B cell (primary cell): ENCODE measurements around the gene KCTD10. TPM values are rescaled to one million over a fixed set of nuclear protein-coding genes. Genes with fewer than 3 reads are reported as not detected.

Experiments
- ATAC-seq: fragments of 200-7000 bp; cut with Tn5 transposase; one replicate; pipeline ENCODE4 v1.10.0; 2021; ENCODE audit warnings: low read depth, mild to moderate bottlenecking, moderate number of reproducible peaks, moderate library complexity
- CTCF ChIA-PET: fragments of 350-600 bp; sonication (Branson Sonifier 250); formaldehyde crosslinking; loops from one replicate; lab custom pipeline; 2021; ENCODE audit warnings: antibody characterized with exemption, inconsistent platforms; lab: Charles Lee
- POLR2A ChIA-PET: fragments of 350-600 bp; sonication (Branson Sonifier 250); formaldehyde crosslinking; loops from one replicate; lab custom pipeline; 2021; ENCODE audit warnings: antibody characterized with exemption; lab: Charles Lee
- DNase-seq: peaks from one replicate; pipeline ENCODE4 v3.0.0; 2013
- H2AFZ ChIP-seq: 2 replicates; pipeline ENCODE4 v1.6.1; 2012; ENCODE audit warnings: mild to moderate bottlenecking, low read depth, low read length; ENCODE audit not compliant: insufficient read depth, poor library complexity, severe bottlenecking
- H3K27ac ChIP-seq, 2 donors: 1 replicate in 1 of 2; 2 replicates in 1 of 2; pipeline ENCODE4 v1.5.1; 2012 to 2013; ENCODE audit warnings: low read length in 2 of 2, mild to moderate bottlenecking in 2 of 2, moderate library complexity in 1 of 2
- H3K27me3 ChIP-seq, 4 experiments: fragments of 200-600 bp in 1 of 4; sonication (generic) in 1 of 4; replicated peaks in 1 of 4; 1 replicate in 2 of 4; 2 replicates in 2 of 4; pipeline versions ENCODE4 v1.6.1 to v1.7.0; 2013 to 2016; ENCODE audit warnings: low read length in 3 of 4, mild to moderate bottlenecking in 2 of 4, mixed read lengths in 1 of 4, moderate library complexity in 1 of 4; ENCODE audit not compliant: insufficient read depth in 4 of 4, control insufficient read depth in 3 of 4; ENCODE audit errors: control extremely low read depth in 1 of 4
- H3K36me3 ChIP-seq, 2 experiments: replicated peaks in 1 of 2; 1 replicate in 1 of 2; 2 replicates in 1 of 2; pipeline versions ENCODE4 v1.6.1 to v1.7.1; 2013; ENCODE audit warnings: low read length in 1 of 2; ENCODE audit not compliant: insufficient read depth in 2 of 2, control insufficient read depth in 1 of 2; ENCODE audit errors: control extremely low read depth in 1 of 2, extremely low read depth in 1 of 2
- H3K4me1 ChIP-seq, 2 donors: fragments of 200-600 bp in 1 of 2; sonication (generic) in 1 of 2; 1 replicate in 1 of 2; 2 replicates in 1 of 2; pipeline versions ENCODE4 v1.5.1 to v1.6.1; 2013 to 2017; ENCODE audit warnings: low read length in 2 of 2; ENCODE audit not compliant: control insufficient read depth in 2 of 2, insufficient read depth in 2 of 2
- H3K4me2 ChIP-seq: replicated peaks from 2 replicates; pipeline ENCODE3; 2012; ENCODE audit warnings: mild to moderate bottlenecking, low read depth, low read length; ENCODE audit not compliant: poor library complexity, severe bottlenecking
- H3K4me3 ChIP-seq, 5 experiments: fragments of 200-600 bp in 1 of 5; sonication (generic) in 1 of 5; 1 replicate in 3 of 5; 2 replicates in 2 of 5; pipeline versions ENCODE4 v1.5.1 to v1.7.0; 2011 to 2016; ENCODE audit warnings: low read length in 4 of 5, mild to moderate bottlenecking in 4 of 5, low read depth in 2 of 5, control low read depth in 1 of 5, moderate library complexity in 1 of 5; ENCODE audit not compliant: insufficient read depth in 1 of 5; ENCODE audit errors: control extremely low read depth in 1 of 5, extremely low read depth in 1 of 5
- H3K79me2 ChIP-seq: fragments of 200-600 bp; sonication (generic); one replicate; pipeline ENCODE4 v1.6.0; 2016; ENCODE audit warnings: low read length; ENCODE audit not compliant: control insufficient read depth, insufficient read depth
- H3K9ac ChIP-seq: fragments of 200-600 bp; sonication (generic); 2 replicates; pipeline ENCODE4 v1.6.1; 2017; ENCODE audit warnings: mild to moderate bottlenecking, low read length, moderate library complexity
- H3K9me3 ChIP-seq, 3 donors: one replicate each; pipeline versions ENCODE4 v1.6.1 to v1.7.1; 2013; ENCODE audit warnings: low read length in 2 of 3; ENCODE audit not compliant: control insufficient read depth in 2 of 3, insufficient read depth in 1 of 3; ENCODE audit errors: control extremely low read depth in 1 of 3
- H4K20me1 ChIP-seq: 2 replicates; pipeline ENCODE4 v1.6.0; 2012; ENCODE audit warnings: mild to moderate bottlenecking, low read length; ENCODE audit not compliant: insufficient read depth, control insufficient read depth, poor library complexity, severe bottlenecking
- H3K27ac Mint-ChIP-seq: one replicate; pipeline ENCODE4 v1.8.0; 2021; ENCODE audit warnings: mixed read lengths
- H3K27me3 Mint-ChIP-seq: one replicate; pipeline ENCODE4 v1.8.0; 2021; ENCODE audit warnings: mixed read lengths
- H3K4me1 Mint-ChIP-seq: one replicate; pipeline ENCODE4 v1.8.0; 2021; ENCODE audit warnings: mixed read lengths
- H3K4me3 Mint-ChIP-seq: one replicate; pipeline ENCODE4 v1.8.0; 2021; ENCODE audit warnings: mixed read lengths
- H3K9me3 Mint-ChIP-seq: one replicate; pipeline ENCODE4 v1.8.0; 2022; ENCODE audit warnings: mixed read lengths; ENCODE audit not compliant: insufficient read depth
- CTCF ChIP-seq: fragments of 200-600 bp; IDR thresholded peaks from one replicate; pipeline ENCODE4 v1.8.0; 2022; ENCODE audit warnings: antibody characterized with exemption, mild to moderate bottlenecking
- EZH2 ChIP-seq: IDR thresholded peaks from 2 replicates; pipeline ENCODE4 v1.6.1; 2012; ENCODE audit warnings: borderline replicate concordance, low read depth, mild to moderate bottlenecking, moderate library complexity, low read length; ENCODE audit not compliant: insufficient read depth, poor library complexity, severe bottlenecking
- WGBS: methylation state at CpG from one replicate; pipeline ENCODE4 v1.1.5; 2013; ENCODE audit warnings: missing lambda C conversion rate; ENCODE audit not compliant: insufficient coverage; 5-methylcytosine and 5-hydroxymethylcytosine counted together
- intact Hi-C: fragments of 100-400 bp; cut with micrococcal nuclease; formaldehyde crosslinking; loops from one replicate; pipeline ENCODE4 v1.10.0; 2022
- polyA plus RNA-seq: library from polyadenylated mRNA; depleted of rRNA; stranded (reverse); fragments of >200 nt; gene quantifications from 2 replicates; pipeline ENCODE4 v1.2.3, GENCODE V29; 2012
- total RNA-seq, 2 donors: library from RNA; stranded (reverse); fragments of 120-200 nt in 1 of 2; gene quantifications; 1 replicate in 1 of 2; 2 replicates in 1 of 2; pipeline versions ENCODE4 v1.2.3 to v1.2.4, GENCODE V29; 2013 to 2022

KCTD10 gene
- total and polyA plus RNA-seq, 2 donors (not counting 1 experiment from before 2014, with no cell fraction given), result 15.4 to 30.9 TPM

GRCh38 chr12:109423392-109423791, 53.7 kb downstream of the KCTD10 start:
- TF ChIP-seq EZH2 (no peak), CTCF (no peak)
- no peak overlapping the region for H2AFZ ChIP-seq
- peaks cover 0 to 4% (median 0%) of the 10 kb centered on the region in 3 donors for H3K9me3 ChIP-seq
- no peak overlapping the region for H3K4me3 Mint-ChIP-seq
- H3K4me2 ChIP-seq, result no peak overlapping the region
- no peaks in the 10 kb centered on the region for H3K4me1 Mint-ChIP-seq
- no peak overlapping the region for H3K27ac ChIP-seq
- H3K27ac Mint-ChIP-seq, result no peak overlapping the region
- H3K9me3 Mint-ChIP-seq, result peaks cover 3% of the 10 kb centered on the region
- intact Hi-C loops, result no loop called here
- H4K20me1 ChIP-seq, result no peaks in the 10 kb centered on the region
- H3K4me1 ChIP-seq, result no peaks in the 10 kb centered on the region
- no peak for ATAC-seq
- ChIA-PET POLR2A (no interaction called here), CTCF (no interaction called here)
- peaks cover 0 to 16% (median 1%) of the 10 kb centered on the region in 4 experiments for H3K27me3 ChIP-seq
- no peaks in the 10 kb centered on the region for H3K36me3 ChIP-seq
- H3K79me2 ChIP-seq, result no peaks in the 10 kb centered on the region
- H3K4me3 ChIP-seq, result no peak overlapping the region
- H3K9ac ChIP-seq, result no peak overlapping the region
- H3K27me3 Mint-ChIP-seq, result peaks cover 24% of the 10 kb centered on the region
- WGBS, result 83% methylated on average over 1 of the region's 9 CpGs
- no peak for DNase-seq

GRCh38 chr12:109422251-109422650, 54.8 kb downstream of the KCTD10 start:
- Histone ChIP-seq H3K27ac (no peak overlapping the region), H4K20me1 (no peaks in the 10 kb centered on the region), H2AFZ (no peak overlapping the region), H3K4me3 (no peak overlapping the region), H3K9me3 (peaks cover 0 to 7% (median 0%) of the 10 kb centered on the region in 3 donors), H3K79me2 (no peaks in the 10 kb centered on the region), H3K27me3 (peaks cover 0 to 16% (median 1%) of the 10 kb centered on the region in 4 experiments), H3K36me3 (no peaks in the 10 kb centered on the region), H3K9ac (no peak overlapping the region), H3K4me1 (no peaks in the 10 kb centered on the region), H3K4me2 (no peak overlapping the region)
- TF ChIP-seq EZH2 (no peak), CTCF (no peak)
- intact Hi-C loops, result no loop called here
- H3K9me3 Mint-ChIP-seq, result peaks cover 3% of the 10 kb centered on the region
- peaks cover 24% of the 10 kb centered on the region for H3K27me3 Mint-ChIP-seq
- ATAC-seq, result no peak
- no peak overlapping the region for H3K27ac Mint-ChIP-seq
- no peaks in the 10 kb centered on the region for H3K4me1 Mint-ChIP-seq
- DNase-seq, result no peak
- POLR2A ChIA-PET, result no interaction called here
- CTCF ChIA-PET, result interaction anchor here (2.2 kb wide), 1 partner anchor 11 kb away, joined by 10 read pairs; no protein-coding TSS in a partner anchor
- H3K4me3 Mint-ChIP-seq, result no peak overlapping the region
- 78% methylated on average over 8 of the region's 10 CpGs for WGBS
